PC-9 (cell line): Measurements from ENCODE around the gene KRT77. TPM values are rescaled to one million over a fixed set of nuclear protein-coding genes. Genes with fewer than 3 reads are reported as not detected.
A peak's percentile ranks its signal among the peaks of the same experiment; 100 is the strongest.

Source experiments
- BruUV-seq: library from RNA; stranded (reverse); fragments of 400-500 nt; replicated peaks from 2 replicates; lab custom pipeline; 2021; lab: Mats Ljungman, UMichigan
- CTCF ChIA-PET: fragments of 300-600 bp; sonication (Branson Sonifier 250); formaldehyde crosslinking; loops from one replicate; lab custom pipeline; 2022; ENCODE audit warnings: antibody characterized with exemption; lab: Charles Lee
- POLR2A ChIA-PET: fragments of 300-600 bp; sonication (Branson Sonifier 250); formaldehyde crosslinking; loops from one replicate; lab custom pipeline; 2022; ENCODE audit warnings: antibody characterized with exemption; ENCODE audit not compliant: unreplicated experiment; lab: Charles Lee
- DNase-seq, 2 experiments: peaks; one replicate each; pipeline versions ENCODE4 v3.0.0 to v3.0.0-alpha.2; 2015 to 2022; ENCODE audit warnings: mixed read lengths in 1 of 2
- H2AFZ ChIP-seq: fragments of 200-600 bp; sonication (generic); 2 replicates; pipeline ENCODE4 v1.8.1; 2017; ENCODE audit warnings: antibody characterized with exemption
- H3F3A ChIP-seq: fragments of 200-600 bp; sonication (generic); 2 replicates; pipeline ENCODE4 v1.8.1; 2017; ENCODE audit warnings: antibody characterized with exemption, mild to moderate bottlenecking, low read depth; ENCODE audit not compliant: insufficient read depth
- H3K27ac ChIP-seq: fragments of 200-600 bp; sonication (generic); 2 replicates; pipeline ENCODE4 v1.6.1; 2016; ENCODE audit warnings: mixed run types
- H3K27me3 ChIP-seq: fragments of 200-600 bp; sonication (generic); 2 replicates; pipeline ENCODE4 v1.6.1; 2016; ENCODE audit warnings: low read depth, mixed run types; ENCODE audit not compliant: insufficient read depth
- H3K36me3 ChIP-seq: fragments of 200-600 bp; sonication (generic); 2 replicates; pipeline ENCODE4 v1.6.1; 2016; ENCODE audit warnings: low read depth, mixed run types
- H3K4me1 ChIP-seq: fragments of 200-600 bp; sonication (generic); replicated peaks from 2 replicates; pipeline ENCODE4 v1.6.1; 2016; ENCODE audit warnings: mixed run types; ENCODE audit not compliant: insufficient read depth
- H3K4me2 ChIP-seq: fragments of 200-600 bp; sonication (generic); 2 replicates; pipeline ENCODE4 v1.6.1; 2017; ENCODE audit warnings: mixed run types
- H3K4me3 ChIP-seq: fragments of 200-600 bp; sonication (generic); 2 replicates; pipeline ENCODE4 v1.6.1; 2016; ENCODE audit warnings: mixed run types
- H3K79me2 ChIP-seq: fragments of 200-600 bp; sonication (generic); 2 replicates; pipeline ENCODE4 v1.6.1; 2017; ENCODE audit warnings: low read depth, mixed run types
- H3K9me2 ChIP-seq: fragments of 200-600 bp; sonication (generic); 2 replicates; pipeline ENCODE4 v1.8.1; 2017; ENCODE audit warnings: mild to moderate bottlenecking; ENCODE audit not compliant: insufficient read depth
- H3K9me3 ChIP-seq: fragments of 200-600 bp; sonication (generic); 2 replicates; pipeline ENCODE4 v1.8.1; 2016; ENCODE audit warnings: low read depth; ENCODE audit not compliant: insufficient read depth
- H4K20me1 ChIP-seq: fragments of 200-600 bp; sonication (generic); 2 replicates; pipeline ENCODE4 v1.8.1; 2017; ENCODE audit not compliant: insufficient read depth
- CTCF ChIP-seq: fragments of 200-600 bp; sonication (generic); conservative IDR thresholded peaks from 2 replicates; pipeline ENCODE4 v1.6.1; 2017; ENCODE audit warnings: mixed run types, antibody characterized with exemption, mild to moderate bottlenecking, moderate library complexity
- EZH2 ChIP-seq: fragments of 200-600 bp; sonication (generic); IDR thresholded peaks from 2 replicates; pipeline ENCODE4 v1.8.0; 2017; ENCODE audit warnings: antibody characterized with exemption, low read depth
- intact Hi-C: fragments of 100-400 bp; cut with micrococcal nuclease; formaldehyde crosslinking; loops from one replicate; pipeline ENCODE4 v1.10.0; 2022; ENCODE audit not compliant: unreplicated experiment
- total RNA-seq: library from RNA; stranded (reverse); gene quantifications from 2 replicates; pipeline ENCODE4 v1.2.3, GENCODE V29; 2021

KRT77 gene
- total RNA-seq, 1 experiment from 2014 or later: not detected

- intact Hi-C loops: no loop called here
- Histone ChIP-seq H3K36me3 (no peaks in the 10 kb centered on the region), H3K4me2 (peak overlapping the region; percentile 52), H2AFZ (no peak overlapping the region), H3K79me2 (no peaks in the 10 kb centered on the region), H3K9me2 (no peaks in the 10 kb centered on the region), H3F3A (peaks cover 12% of the 10 kb centered on the region; the same call in 1 of the 2 replicates), H4K20me1 (no peaks in the 10 kb centered on the region), H3K4me3 (no peak overlapping the region), H3K9me3 (no peaks in the 10 kb centered on the region), H3K27ac (peak overlapping the region; percentile 60), H3K27me3 (no peaks in the 10 kb centered on the region), H3K4me1 (peaks cover 20% of the 10 kb centered on the region)
- ChIA-PET POLR2A (interaction anchor here (1.0 kb wide), 1 partner anchor 15 kb away, joined by 3 read pairs; no protein-coding TSS in a partner anchor), CTCF (no interaction called here)
- DNase-seq: no peak
- BruUV-seq: no TSS peak
- no peak for TF ChIP-seq CTCF
- TF ChIP-seq EZH2: no peak
Observed at GRCh38 chr12:52686756-52687487, 16.4 kb downstream of the KRT77 start.

DNA sequence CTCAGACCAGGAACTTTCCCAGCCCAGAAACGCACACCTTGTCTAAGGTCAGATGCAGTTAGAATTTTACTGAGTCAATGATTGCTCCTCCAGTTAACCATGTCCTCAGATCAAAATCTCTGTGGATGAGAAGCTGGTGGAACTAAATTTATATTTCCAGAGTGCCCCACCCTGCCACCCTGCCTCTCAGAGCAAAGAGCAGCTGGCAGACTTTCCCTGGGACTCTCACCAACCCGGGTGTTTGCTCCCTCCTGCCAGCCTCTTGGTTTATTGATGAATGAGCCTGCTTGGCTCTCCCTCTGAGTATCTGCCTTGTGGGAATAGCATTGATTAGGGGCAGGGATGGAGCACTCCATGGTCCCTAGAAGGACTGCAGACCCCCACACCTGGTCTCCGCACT lies 17.3 kb downstream of the KRT77 start:
- intact Hi-C loops: no loop called here
- Histone ChIP-seq H3K4me3 (no peak overlapping the region), H3F3A (peaks cover 12% of the 10 kb centered on the region; the same call in 1 of the 2 replicates), H4K20me1 (no peaks in the 10 kb centered on the region), H3K27me3 (no peaks in the 10 kb centered on the region), H3K9me3 (no peaks in the 10 kb centered on the region), H3K4me2 (no peak overlapping the region), H3K27ac (no peak overlapping the region), H3K4me1 (peaks cover 20% of the 10 kb centered on the region), H2AFZ (no peak overlapping the region), H3K79me2 (no peaks in the 10 kb centered on the region), H3K9me2 (no peaks in the 10 kb centered on the region), H3K36me3 (no peaks in the 10 kb centered on the region)
- CTCF ChIA-PET: no interaction called here
- no peak for DNase-seq
- no peak for TF ChIP-seq EZH2
- TF ChIP-seq CTCF: no peak
- POLR2A ChIA-PET: no interaction called here
- no TSS peak for BruUV-seq

DNA sequence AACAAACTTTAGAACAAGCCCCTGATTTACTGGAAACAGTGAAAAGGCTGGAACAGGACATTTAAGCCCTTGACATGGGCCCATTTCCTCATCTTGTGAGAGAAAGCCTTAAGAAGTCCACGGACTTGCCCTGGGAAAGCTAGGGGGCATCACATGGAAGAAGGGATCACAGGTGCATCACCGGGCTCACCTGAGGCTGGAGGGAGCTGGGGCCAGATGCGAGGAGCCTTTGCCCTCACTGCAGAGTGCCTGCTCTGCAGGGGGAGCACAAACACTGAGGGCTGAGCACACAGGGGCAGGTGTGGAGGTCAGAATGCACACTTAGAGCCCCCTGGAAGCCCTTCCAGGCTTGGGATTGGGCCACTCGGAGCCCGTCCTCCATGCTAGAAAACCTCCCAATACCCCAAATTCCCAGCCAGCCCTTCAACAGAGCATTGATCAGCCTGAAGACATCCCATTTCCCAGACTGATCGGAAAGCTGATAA lies 17.9 kb downstream of the KRT77 start:
- peaks cover 12% of the 10 kb centered on the region; the same call in 1 of the 2 replicates for H3F3A ChIP-seq
- no peaks in the 10 kb centered on the region for H3K9me3 ChIP-seq

More for the DNA sequence above, 17.9 kb downstream of the KRT77 start:
- Histone ChIP-seq H3K79me2 (no peaks in the 10 kb centered on the region), H3K4me2 (no peak overlapping the region), H3K9me2 (no peaks in the 10 kb centered on the region), H3K27ac (no peak overlapping the region), H3K27me3 (no peaks in the 10 kb centered on the region), H3K36me3 (no peaks in the 10 kb centered on the region), H3K4me3 (no peak overlapping the region), H4K20me1 (no peaks in the 10 kb centered on the region), H3K4me1 (peaks cover 20% of the 10 kb centered on the region), H2AFZ (no peak overlapping the region)
- CTCF ChIA-PET: no interaction called here
- BruUV-seq: no TSS peak
- TF ChIP-seq CTCF: no peak
- no peak for TF ChIP-seq EZH2
- DNase-seq: no peak
- POLR2A ChIA-PET: no interaction called here
- intact Hi-C loops: no loop called here
